H9 (cell line): ENCODE results near the gene LILRA6. TPM values are rescaled to one million over a fixed set of nuclear protein-coding genes. Genes with fewer than 3 reads are reported as not detected.

Experiments used
- DNase-seq: peaks from one replicate; pipeline ENCODE4 v3.0.0-alpha.2; 2017
- H2AFZ ChIP-seq: one replicate; pipeline ENCODE4 v1.6.1; 2013; ENCODE audit warnings: mild to moderate bottlenecking, low read length, control low read depth, moderate library complexity
- H2AK5ac ChIP-seq: 2 replicates; pipeline ENCODE4 v1.6.1; 2013; ENCODE audit warnings: low read length, control low read depth, mixed read lengths; ENCODE audit not compliant: insufficient read length
- H2BK120ac ChIP-seq: one replicate; pipeline ENCODE4 v1.6.1; 2013; ENCODE audit warnings: low read depth, mild to moderate bottlenecking, low read length, control low read depth, inconsistent platforms; ENCODE audit not compliant: poor library complexity, severe bottlenecking
- H2BK12ac ChIP-seq: 2 replicates; pipeline ENCODE4 v1.6.1; 2013; ENCODE audit warnings: low read length, control low read depth, mixed read lengths, low read depth; ENCODE audit not compliant: insufficient read length
- H2BK15ac ChIP-seq: 2 replicates; pipeline ENCODE4 v1.6.1; 2013; ENCODE audit warnings: low read depth, low read length, control low read depth
- H2BK20ac ChIP-seq: one replicate; pipeline ENCODE4 v1.6.1; 2013; ENCODE audit warnings: low read depth, mild to moderate bottlenecking, low read length, control low read depth, inconsistent platforms; ENCODE audit not compliant: poor library complexity, severe bottlenecking
- H2BK5ac ChIP-seq: 2 replicates; pipeline ENCODE4 v1.6.1; 2013; ENCODE audit warnings: low read length, control low read depth, mixed read lengths; ENCODE audit not compliant: insufficient read length
- H3K14ac ChIP-seq: 2 replicates; pipeline ENCODE4 v1.6.1; 2013; ENCODE audit warnings: low read length, control low read depth; ENCODE audit not compliant: insufficient read depth
- H3K18ac ChIP-seq: 2 replicates; pipeline ENCODE4 v1.6.1; 2013; ENCODE audit warnings: low read depth, mild to moderate bottlenecking, mixed read lengths, low read length, control low read depth; ENCODE audit not compliant: insufficient read length
- H3K23ac ChIP-seq: 2 replicates; pipeline ENCODE4 v1.6.1; 2013; ENCODE audit warnings: low read length, control low read depth, mixed read lengths, low read depth; ENCODE audit not compliant: insufficient read length
- H3K23me2 ChIP-seq: 2 replicates; pipeline ENCODE4 v1.6.1; 2013; ENCODE audit warnings: low read depth, mild to moderate bottlenecking, mixed read lengths, low read length, control low read depth; ENCODE audit not compliant: insufficient read length, poor library complexity, severe bottlenecking
- H3K27ac ChIP-seq: 2 replicates; pipeline ENCODE4 v1.5.1; 2013; ENCODE audit warnings: low read length, control low read depth, mixed read lengths, low read depth; ENCODE audit not compliant: insufficient read length
- H3K27me3 ChIP-seq: 2 replicates; pipeline ENCODE4 v1.6.1; 2013; ENCODE audit warnings: low read length, control low read depth, inconsistent platforms; ENCODE audit not compliant: insufficient read depth
- H3K4ac ChIP-seq: 2 replicates; pipeline ENCODE4 v1.6.1; 2013; ENCODE audit warnings: low read depth, mild to moderate bottlenecking, control low read depth, inconsistent platforms, low read length, moderate library complexity
- H3K4me1 ChIP-seq: 2 replicates; pipeline ENCODE4 v1.6.1; 2013; ENCODE audit warnings: low read length, control low read depth, inconsistent platforms; ENCODE audit not compliant: insufficient read depth
- H3K4me2 ChIP-seq: 2 replicates; pipeline ENCODE4 v1.6.1; 2013; ENCODE audit warnings: low read length, control low read depth, mixed read lengths; ENCODE audit not compliant: insufficient read length, insufficient read depth
- H3K56ac ChIP-seq: 2 replicates; pipeline ENCODE4 v1.6.1; 2013; ENCODE audit warnings: low read depth, mild to moderate bottlenecking, mixed read lengths, low read length, control low read depth; ENCODE audit not compliant: insufficient read length
- H3K79me1 ChIP-seq: 2 replicates; pipeline ENCODE4 v1.6.1; 2013; ENCODE audit warnings: low read depth, mild to moderate bottlenecking, moderate library complexity, low read length, control low read depth, inconsistent platforms; ENCODE audit not compliant: insufficient read depth, poor library complexity, severe bottlenecking
- H3K79me2 ChIP-seq: 2 replicates; pipeline ENCODE4 v1.6.1; 2013; ENCODE audit warnings: low read length, control low read depth, inconsistent platforms; ENCODE audit not compliant: insufficient read depth
- H3K9ac ChIP-seq: 2 replicates; pipeline ENCODE4 v1.6.1; 2013; ENCODE audit warnings: low read length, control low read depth, mixed read lengths; ENCODE audit not compliant: insufficient read length; ENCODE audit errors: extremely low read depth
- H3K9me3 ChIP-seq: one replicate; pipeline ENCODE4 v1.6.1; 2013; ENCODE audit warnings: low read depth, low read length, inconsistent platforms; ENCODE audit not compliant: control insufficient read depth
- H3T11ph ChIP-seq: one replicate; pipeline ENCODE4 v1.6.1; 2013; ENCODE audit warnings: mild to moderate bottlenecking, low read length, control low read depth, inconsistent platforms
- H4K20me1 ChIP-seq: one replicate; pipeline ENCODE4 v1.6.1; 2013; ENCODE audit not compliant: control insufficient read depth, insufficient read length, insufficient read depth
- H4K5ac ChIP-seq: 2 replicates; pipeline ENCODE4 v1.6.1; 2013; ENCODE audit warnings: low read depth, mild to moderate bottlenecking, mixed read lengths, low read length, control low read depth; ENCODE audit not compliant: insufficient read length
- H4K8ac ChIP-seq: replicated peaks from 2 replicates; pipeline ENCODE4 v1.6.1; 2013; ENCODE audit warnings: low read length, control low read depth, mixed read lengths, low read depth; ENCODE audit not compliant: insufficient read length
- H4K91ac ChIP-seq: 2 replicates; pipeline ENCODE4 v1.6.1; 2013; ENCODE audit warnings: low read depth, mild to moderate bottlenecking, moderate library complexity, mixed read lengths, low read length, control low read depth; ENCODE audit not compliant: insufficient read length
- H3K27ac Mint-ChIP-seq, 3 experiments: 2 replicates in 2 of 3; 3 replicates in 1 of 3; pipeline ENCODE4 v1.8.0; 2020 to 2021; ENCODE audit warnings: mixed read lengths in 3 of 3, mild to moderate bottlenecking in 1 of 3, moderate library complexity in 1 of 3
- H3K27me3 Mint-ChIP-seq: 2 replicates; pipeline ENCODE4 v1.8.0; 2021; ENCODE audit warnings: low read depth, mild to moderate bottlenecking, moderate library complexity, mixed read lengths
- H3K36me3 Mint-ChIP-seq, 3 experiments: 2 replicates in 2 of 3; 3 replicates in 1 of 3; pipeline ENCODE4 v1.8.0; 2020 to 2021; ENCODE audit warnings: low read depth in 3 of 3, mixed read lengths in 3 of 3; ENCODE audit not compliant: insufficient read depth in 1 of 3
- H3K4me1 Mint-ChIP-seq, 2 experiments: 2 replicates each; pipeline ENCODE4 v1.8.0; 2020; ENCODE audit warnings: mixed read lengths in 2 of 2
- H3K4me3 Mint-ChIP-seq, 2 experiments: 2 replicates in 1 of 2; 3 replicates in 1 of 2; pipeline ENCODE4 v1.8.0; 2020 to 2021; ENCODE audit warnings: mild to moderate bottlenecking in 2 of 2, mixed read lengths in 2 of 2, moderate library complexity in 1 of 2
- H3K9me3 Mint-ChIP-seq, 2 experiments: 2 replicates in 1 of 2; 3 replicates in 1 of 2; pipeline ENCODE4 v1.8.0; 2020; ENCODE audit warnings: mild to moderate bottlenecking in 2 of 2, mixed read lengths in 2 of 2, moderate library complexity in 1 of 2
- WGBS: extraction: QIAGEN DNeasy Blood & Tissue Kit; methylation state at CpG from one replicate; pipeline ENCODE4 v1.1.7; 2013; ENCODE audit warnings: missing lambda C conversion rate, low lambda C conversion rate, mixed read lengths; ENCODE audit not compliant: insufficient read length; ENCODE audit errors: extremely low coverage; 5-methylcytosine and 5-hydroxymethylcytosine counted together
- total RNA-seq: library from RNA; stranded (reverse); gene quantifications from 2 replicates; pipeline ENCODE4 v1.2.1, GENCODE V29; 2021
- TF ChIP-seq, protein P1 (sequence below): fragments of 200-600 bp; sonication (generic); conservative IDR thresholded peaks from 3 replicates; pipeline ENCODE4 v1.8.0; 2021; ENCODE audit warnings: antibody characterized with exemption, mild to moderate bottlenecking

LILRA6 gene
- total RNA-seq, 1 experiment from 2014 or later = not detected

DNA sequence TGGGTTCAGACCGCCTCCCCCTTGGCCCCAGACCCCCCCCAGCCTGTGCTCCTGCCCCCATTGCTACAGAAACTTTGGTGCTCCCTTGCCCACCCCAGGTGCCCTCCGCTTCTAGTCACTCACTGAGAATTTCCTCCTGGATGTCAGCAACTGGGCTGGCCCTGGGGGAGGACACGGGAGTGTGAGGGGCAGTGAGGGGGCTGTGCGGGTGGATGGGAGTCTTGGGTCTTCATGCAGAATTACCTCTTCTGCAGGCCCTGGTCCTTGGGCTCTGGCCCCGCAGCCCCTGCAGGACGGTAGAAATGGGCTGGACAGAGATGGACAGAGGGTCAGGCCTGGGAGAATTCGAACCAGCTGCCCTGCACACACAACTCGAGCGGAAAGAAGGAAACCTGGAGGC, 9.7 kb upstream of the LILRA6 start:
- no peak overlapping the region for H2BK15ac ChIP-seq
- Mint-ChIP-seq H3K4me3 (no peak overlapping the region), H3K27ac (no peak overlapping the region), H3K36me3 (no peaks in the 10 kb centered on the region), H3K9me3 (peaks cover 0 to 28% of the 10 kb centered on the region in 2 experiments; a peak in 2 of 5 replicates), H3K4me1 (peaks cover 3 to 6% of the 10 kb centered on the region in 2 experiments; a peak in 3 of 4 replicates), H3K27me3 (peaks cover 42% of the 10 kb centered on the region)
- H2BK120ac ChIP-seq = no peak overlapping the region
- no peak overlapping the region for H2AFZ ChIP-seq
- no peaks in the 10 kb centered on the region for H3K23me2 ChIP-seq
- H3K27me3 ChIP-seq = no peaks in the 10 kb centered on the region
- DNase-seq = no peak
- H3K9ac ChIP-seq = no peak overlapping the region
- WGBS = no CpG with 5 or more reads among the region's 9 CpGs
- no peak overlapping the region for H3K14ac ChIP-seq
- H3K79me1 ChIP-seq = no peaks in the 10 kb centered on the region
- no peak overlapping the region for H3K56ac ChIP-seq
- no peak overlapping the region for H4K8ac ChIP-seq
- no peaks in the 10 kb centered on the region for H4K20me1 ChIP-seq
- H2BK5ac ChIP-seq = no peak overlapping the region
- H3K4ac ChIP-seq = no peak overlapping the region
- no peaks in the 10 kb centered on the region for H3K79me2 ChIP-seq
- no peak overlapping the region for H3K4me2 ChIP-seq
- H2BK12ac ChIP-seq = no peak overlapping the region
- H3K18ac ChIP-seq = no peak overlapping the region
- no peaks in the 10 kb centered on the region for H3K9me3 ChIP-seq
- no peak overlapping the region for H3T11ph ChIP-seq
- no peaks in the 10 kb centered on the region for H3K4me1 ChIP-seq
- no peak overlapping the region for H4K91ac ChIP-seq
- H2BK20ac ChIP-seq = no peak overlapping the region
- H2AK5ac ChIP-seq = no peak overlapping the region
- no peak overlapping the region for H4K5ac ChIP-seq
- no peak overlapping the region for H3K23ac ChIP-seq
- no peak overlapping the region for H3K27ac ChIP-seq
- TF ChIP-seq, protein P1, sequence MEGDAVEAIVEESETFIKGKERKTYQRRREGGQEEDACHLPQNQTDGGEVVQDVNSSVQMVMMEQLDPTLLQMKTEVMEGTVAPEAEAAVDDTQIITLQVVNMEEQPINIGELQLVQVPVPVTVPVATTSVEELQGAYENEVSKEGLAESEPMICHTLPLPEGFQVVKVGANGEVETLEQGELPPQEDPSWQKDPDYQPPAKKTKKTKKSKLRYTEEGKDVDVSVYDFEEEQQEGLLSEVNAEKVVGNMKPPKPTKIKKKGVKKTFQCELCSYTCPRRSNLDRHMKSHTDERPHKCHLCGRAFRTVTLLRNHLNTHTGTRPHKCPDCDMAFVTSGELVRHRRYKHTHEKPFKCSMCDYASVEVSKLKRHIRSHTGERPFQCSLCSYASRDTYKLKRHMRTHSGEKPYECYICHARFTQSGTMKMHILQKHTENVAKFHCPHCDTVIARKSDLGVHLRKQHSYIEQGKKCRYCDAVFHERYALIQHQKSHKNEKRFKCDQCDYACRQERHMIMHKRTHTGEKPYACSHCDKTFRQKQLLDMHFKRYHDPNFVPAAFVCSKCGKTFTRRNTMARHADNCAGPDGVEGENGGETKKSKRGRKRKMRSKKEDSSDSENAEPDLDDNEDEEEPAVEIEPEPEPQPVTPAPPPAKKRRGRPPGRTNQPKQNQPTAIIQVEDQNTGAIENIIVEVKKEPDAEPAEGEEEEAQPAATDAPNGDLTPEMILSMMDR = no peak
